Endodermal cell (in vitro differentiated cells): Measurements from ENCODE around the gene CCL28. TPM values are rescaled to one million over a fixed set of nuclear protein-coding genes. Genes with fewer than 3 reads are reported as not detected.
"Not testable (repeated sequence)": the region's sequence is repeated elsewhere in the genome, so short reads cannot be mapped to it uniquely, and the experiment has no call there.

Experiments used
- DNase-seq: peaks from one replicate; pipeline ENCODE4 v3.0.0-alpha.2; 2017
- H3K27ac ChIP-seq: 2 replicates; pipeline ENCODE4 v1.5.1; 2013; ENCODE audit warnings: mild to moderate bottlenecking, low read depth, low read length, moderate library complexity
- H3K27me3 ChIP-seq: 2 replicates; pipeline ENCODE4 v1.6.1; 2013; ENCODE audit warnings: mild to moderate bottlenecking, low read length, moderate library complexity; ENCODE audit not compliant: insufficient read depth, control insufficient read depth, poor library complexity, severe bottlenecking
- H3K36me3 ChIP-seq: 2 replicates; pipeline ENCODE4 v1.7.0; 2013; ENCODE audit warnings: mild to moderate bottlenecking, low read length, moderate library complexity; ENCODE audit not compliant: control insufficient read depth, insufficient read depth
- H3K4me1 ChIP-seq: one replicate; pipeline ENCODE4 v1.7.0; 2013; ENCODE audit warnings: low read length; ENCODE audit not compliant: control insufficient read depth, insufficient read depth
- H3K4me3 ChIP-seq: 2 replicates; pipeline ENCODE4 v1.5.1; 2013; ENCODE audit warnings: mild to moderate bottlenecking, low read length, moderate library complexity
- H3K9ac ChIP-seq: 2 replicates; pipeline ENCODE4 v1.6.1; 2013; ENCODE audit warnings: mild to moderate bottlenecking, low read length, moderate library complexity; ENCODE audit not compliant: poor library complexity, severe bottlenecking; ENCODE audit errors: extremely low read depth
- H3K9me3 ChIP-seq: 2 replicates; pipeline ENCODE4 v1.6.1; 2013; ENCODE audit warnings: mild to moderate bottlenecking, low read length, moderate library complexity; ENCODE audit not compliant: control insufficient read depth
- H3K27ac Mint-ChIP-seq: 2 replicates; pipeline ENCODE4 v1.8.0; 2020; ENCODE audit warnings: mixed read lengths
- H3K27me3 Mint-ChIP-seq: 2 replicates; pipeline ENCODE4 v1.8.0; 2021; ENCODE audit warnings: mild to moderate bottlenecking, mixed read lengths; ENCODE audit not compliant: insufficient read depth
- H3K36me3 Mint-ChIP-seq: 2 replicates; pipeline ENCODE4 v1.8.0; 2020; ENCODE audit warnings: low read depth, mixed read lengths
- H3K4me1 Mint-ChIP-seq: 2 replicates; pipeline ENCODE4 v1.8.0; 2020; ENCODE audit warnings: mixed read lengths
- H3K4me3 Mint-ChIP-seq: 2 replicates; pipeline ENCODE4 v1.8.0; 2020; ENCODE audit warnings: mild to moderate bottlenecking, moderate library complexity, mixed read lengths
- H3K9me3 Mint-ChIP-seq: 2 replicates; pipeline ENCODE4 v1.8.0; 2020; ENCODE audit warnings: mild to moderate bottlenecking, mixed read lengths
- WGBS, 2 experiments: methylation state at CpG; one replicate each; pipeline versions ENCODE4 v1.1.5 to v1.1.7; 2013; ENCODE audit warnings: missing lambda C conversion rate in 2 of 2, mixed read lengths in 1 of 2; ENCODE audit not compliant: insufficient coverage in 1 of 2, insufficient read length in 1 of 2; 5-methylcytosine and 5-hydroxymethylcytosine counted together
- long read RNA-seq, 4 experiments: library from polyadenylated mRNA in 2 of 4; library from RNA in 1 of 4; library from capped mRNA in 1 of 4; stranded (forward) in 3 of 4; unstranded in 1 of 4; transcript quantifications; one replicate each; pipeline ENCODE4 v2.0.0, GENCODE V29; 2020 to 2021; ENCODE audit warnings: inconsistent platforms in 1 of 4
- polyA plus RNA-seq, 2 experiments: library from polyadenylated mRNA; stranded (reverse); fragments of 50-300 nt; gene quantifications; one replicate each; pipeline ENCODE4 v1.2.3, GENCODE V29; 2013
- total RNA-seq, 2 donors: library from RNA; stranded (reverse); fragmentation: NEBNext Ultra II Directional in 1 of 2; extraction: Animal tissue kit (Norgen Biotek cat#: 25700) in 1 of 2; gene quantifications; 2 replicates in 1 of 2; 3 replicates in 1 of 2; pipeline ENCODE4 v1.2.1, GENCODE V29; 2021
- TF ChIP-seq, protein P1 (sequence below): fragments of 200-600 bp; sonication (generic); conservative IDR thresholded peaks from 2 replicates; pipeline ENCODE4 v1.5.0; 2021; ENCODE audit warnings: antibody characterized with exemption, mild to moderate bottlenecking

The CCL28 gene, protein sequence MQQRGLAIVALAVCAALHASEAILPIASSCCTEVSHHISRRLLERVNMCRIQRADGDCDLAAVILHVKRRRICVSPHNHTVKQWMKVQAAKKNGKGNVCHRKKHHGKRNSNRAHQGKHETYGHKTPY
- total RNA-seq: 1 to 10 TPM in 1 of 2 donors, not detected in 1; 1.7 TPM
- not detected for polyA plus RNA-seq (2013, experiment 1 of 2)
- not detected for polyA plus RNA-seq (2013, experiment 2 of 2)
- long read RNA-seq, experiment 1: 0 reads
- long read RNA-seq, experiment 2: 0 reads
- long read RNA-seq, experiment 3: 0 reads
- long read RNA-seq, experiment 4: 0 reads

DNA sequence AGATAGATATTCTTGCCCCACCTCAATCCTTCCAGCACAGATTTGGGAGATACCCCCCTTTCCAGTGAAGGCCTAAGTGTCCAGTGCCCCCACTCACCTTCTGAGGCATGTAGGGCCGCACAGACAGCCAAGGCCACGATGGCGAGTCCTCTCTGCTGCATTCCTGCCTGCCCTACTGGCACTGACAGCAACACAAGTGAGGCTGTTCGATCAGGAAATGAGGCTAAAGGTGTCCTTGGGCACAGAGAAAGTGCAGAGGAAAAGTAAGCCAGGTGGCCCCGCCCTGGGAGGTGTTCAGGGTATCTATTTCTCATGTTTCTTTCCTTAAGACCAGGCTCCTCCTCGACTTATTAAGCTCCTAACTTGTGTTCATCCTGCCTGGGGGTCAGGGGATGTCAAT lies at the start of gene CCL28:
CCL28 (minus strand) TSS at position 236 of the 400 bp plus-strand sequence; CDS start at position 161, 75 bp downstream.
- peaks cover 5% of the 10 kb centered on the region for H3K9me3 Mint-ChIP-seq
- H3K36me3 Mint-ChIP-seq: no peaks in the 10 kb centered on the region
- Histone ChIP-seq H3K4me1 (no peaks in the 10 kb centered on the region), H3K9me3 (no peaks in the 10 kb centered on the region), H3K9ac (no peak within 1 kb of the TSS), H3K4me3 (no peak within 1 kb of the TSS), H3K27me3 (no peaks in the 10 kb centered on the region), H3K36me3 (no peaks in the 10 kb centered on the region), H3K27ac (no peak within 1 kb of the TSS)
- 90 to 97% methylated on average over 4 to 6 of the region's 6 CpGs for WGBS, 2 experiments
- H3K4me1 Mint-ChIP-seq: peaks cover 16% of the 10 kb centered on the region
- TF ChIP-seq, protein P1, sequence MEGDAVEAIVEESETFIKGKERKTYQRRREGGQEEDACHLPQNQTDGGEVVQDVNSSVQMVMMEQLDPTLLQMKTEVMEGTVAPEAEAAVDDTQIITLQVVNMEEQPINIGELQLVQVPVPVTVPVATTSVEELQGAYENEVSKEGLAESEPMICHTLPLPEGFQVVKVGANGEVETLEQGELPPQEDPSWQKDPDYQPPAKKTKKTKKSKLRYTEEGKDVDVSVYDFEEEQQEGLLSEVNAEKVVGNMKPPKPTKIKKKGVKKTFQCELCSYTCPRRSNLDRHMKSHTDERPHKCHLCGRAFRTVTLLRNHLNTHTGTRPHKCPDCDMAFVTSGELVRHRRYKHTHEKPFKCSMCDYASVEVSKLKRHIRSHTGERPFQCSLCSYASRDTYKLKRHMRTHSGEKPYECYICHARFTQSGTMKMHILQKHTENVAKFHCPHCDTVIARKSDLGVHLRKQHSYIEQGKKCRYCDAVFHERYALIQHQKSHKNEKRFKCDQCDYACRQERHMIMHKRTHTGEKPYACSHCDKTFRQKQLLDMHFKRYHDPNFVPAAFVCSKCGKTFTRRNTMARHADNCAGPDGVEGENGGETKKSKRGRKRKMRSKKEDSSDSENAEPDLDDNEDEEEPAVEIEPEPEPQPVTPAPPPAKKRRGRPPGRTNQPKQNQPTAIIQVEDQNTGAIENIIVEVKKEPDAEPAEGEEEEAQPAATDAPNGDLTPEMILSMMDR: no peak
- H3K27ac Mint-ChIP-seq: no peak within 1 kb of the TSS
- H3K4me3 Mint-ChIP-seq: no peak within 1 kb of the TSS
- no peak for DNase-seq
- H3K27me3 Mint-ChIP-seq: peaks cover 2% of the 10 kb centered on the region

DNA sequence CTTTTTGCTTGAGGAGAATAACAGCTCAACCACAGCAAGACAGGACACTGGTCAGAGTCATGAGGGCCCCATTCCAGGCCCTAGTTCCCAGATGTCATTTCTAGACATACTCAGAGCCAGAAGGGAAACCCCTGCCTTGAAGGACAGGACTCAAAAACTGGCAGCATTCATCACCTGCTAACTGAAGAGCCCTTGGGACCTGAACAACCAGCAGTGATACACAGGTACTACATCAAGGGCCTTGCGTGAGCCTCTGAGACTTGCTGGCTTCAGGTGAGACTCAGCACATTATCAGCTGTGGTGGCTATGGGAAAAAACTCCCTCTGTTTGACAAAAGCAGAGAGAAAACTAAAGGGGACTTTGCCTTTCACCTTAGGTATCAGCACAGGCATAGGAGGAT lies 48.9 kb upstream of the CCL28 start:
- DNase-seq: no peak
- H3K9me3 ChIP-seq: peaks cover 71% of the 10 kb centered on the region
- peaks cover 55% of the 10 kb centered on the region for H3K9me3 Mint-ChIP-seq
- peaks cover 45% of the 10 kb centered on the region for H3K36me3 ChIP-seq
- 93 to 100% methylated on average over 1 of the region's 1 CpG for WGBS, 2 experiments
- no peak overlapping the region for H3K27ac Mint-ChIP-seq
- TF ChIP-seq, protein P1: no peak
- H3K4me3 ChIP-seq: no peak overlapping the region
- H3K36me3 Mint-ChIP-seq: peaks cover 62% of the 10 kb centered on the region
- H3K4me3 Mint-ChIP-seq: no peak overlapping the region
- H3K4me1 Mint-ChIP-seq: no peaks in the 10 kb centered on the region
- no peak overlapping the region for H3K9ac ChIP-seq
- H3K27me3 Mint-ChIP-seq: no peaks in the 10 kb centered on the region
- H3K27me3 ChIP-seq: no peaks in the 10 kb centered on the region
- H3K4me1 ChIP-seq: no peaks in the 10 kb centered on the region
- no peak overlapping the region for H3K27ac ChIP-seq

DNA sequence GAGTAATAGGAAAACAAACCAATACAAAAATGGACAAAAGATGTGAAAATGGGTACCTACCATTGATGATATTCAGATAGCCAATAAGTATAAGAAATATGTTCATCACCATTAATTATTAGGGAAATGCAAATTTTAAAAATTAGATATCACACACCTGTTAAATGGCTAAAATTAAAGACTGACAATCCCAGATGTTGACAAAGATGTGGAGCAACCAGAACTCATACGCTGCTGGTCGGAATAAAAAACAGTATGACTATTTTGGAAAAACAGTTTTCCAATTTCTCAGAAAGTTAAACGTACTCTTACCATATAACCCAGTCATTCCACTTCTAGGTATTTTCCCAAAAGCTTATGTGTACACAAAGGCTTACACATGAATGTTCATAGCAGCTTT lies 44.4 kb upstream of the CCL28 start:
- H3K4me1 ChIP-seq: no peaks in the 10 kb centered on the region
- Mint-ChIP-seq H3K4me1 (no peaks in the 10 kb centered on the region), H3K4me3 (no peak overlapping the region), H3K36me3 (peaks cover 61% of the 10 kb centered on the region), H3K9me3 (peaks cover 40% of the 10 kb centered on the region), H3K27ac (no peak overlapping the region), H3K27me3 (no peaks in the 10 kb centered on the region)
- H3K9me3 ChIP-seq: peaks cover 54% of the 10 kb centered on the region
- no peak overlapping the region for H3K27ac ChIP-seq
- no peak for DNase-seq
- H3K4me3 ChIP-seq: peak overlapping the region; percentile 43
- WGBS, 2 experiments: 96 to 100% methylated on average over 3 of the region's 3 CpGs
- H3K27me3 ChIP-seq: no peaks in the 10 kb centered on the region
- peaks cover 62% of the 10 kb centered on the region for H3K36me3 ChIP-seq
- no peak overlapping the region for H3K9ac ChIP-seq
- TF ChIP-seq, protein P1: no peak

DNA sequence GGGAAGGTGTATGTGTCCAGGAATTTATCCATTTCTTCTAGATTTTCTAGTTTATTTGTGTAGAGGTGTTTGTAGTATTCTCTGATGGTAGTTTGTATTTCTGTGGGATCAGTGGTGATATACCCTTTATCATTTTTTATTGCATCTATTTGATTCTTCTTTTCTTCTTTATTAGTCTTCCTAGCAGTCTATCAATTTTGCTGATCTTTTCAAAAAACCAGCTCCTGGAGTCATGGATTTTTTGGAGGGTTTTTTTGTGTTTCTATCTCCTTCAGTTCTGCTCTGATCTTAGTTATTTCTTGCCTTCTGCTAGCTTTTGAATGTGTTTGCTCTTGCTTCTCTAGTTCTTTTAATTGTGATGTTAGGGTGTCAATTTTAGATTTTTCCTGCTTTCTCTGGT lies 29.4 kb upstream of the CCL28 start:
- Histone ChIP-seq H3K36me3 (peaks cover 28% of the 10 kb centered on the region), H3K9me3 (peaks cover 41% of the 10 kb centered on the region)
- H3K27me3 Mint-ChIP-seq, H3K4me1 Mint-ChIP-seq, H3K4me3 ChIP-seq, H3K27ac Mint-ChIP-seq, H3K9ac ChIP-seq, H3K4me3 Mint-ChIP-seq, H3K27me3 ChIP-seq, H3K27ac ChIP-seq, H3K4me1 ChIP-seq, DNase-seq: not testable (repeated sequence)
- Mint-ChIP-seq H3K36me3 (peaks cover 34% of the 10 kb centered on the region), H3K9me3 (peaks cover 52% of the 10 kb centered on the region)
